ENCODE measurements around the gene DCC.
"Not testable (repeated sequence)": the region's sequence is repeated elsewhere in the genome, so short reads cannot be mapped to it uniquely, and the experiment has no call there.

The DCC gene

DNA sequence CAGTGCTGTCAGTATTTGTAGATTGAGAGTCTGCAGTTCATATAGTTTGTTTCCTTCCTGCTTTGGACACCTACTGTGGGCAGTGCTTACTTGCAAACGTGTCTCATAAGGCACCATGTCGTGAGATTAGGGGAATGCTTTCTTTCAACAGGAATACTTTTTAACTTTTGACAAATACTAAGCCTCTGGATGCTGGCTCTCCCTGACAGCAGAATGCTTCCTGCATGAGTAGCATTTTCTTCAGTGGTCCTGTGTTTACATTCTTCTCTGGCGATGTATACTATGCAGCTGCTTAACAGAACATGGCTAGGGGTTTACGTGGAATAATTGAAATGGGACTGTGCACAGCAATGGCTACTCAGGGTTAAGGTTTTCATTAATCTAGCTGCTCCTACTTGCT, 1077.0 kb downstream of the DCC start:
- DNase-seq = no peak
- no peak for ATAC-seq

- ATAC-seq (no peak), DNase-seq (no peak)
Measured at GRCh38 chr18:53421869-53422268, 1081.9 kb downstream of the DCC start.

DNA sequence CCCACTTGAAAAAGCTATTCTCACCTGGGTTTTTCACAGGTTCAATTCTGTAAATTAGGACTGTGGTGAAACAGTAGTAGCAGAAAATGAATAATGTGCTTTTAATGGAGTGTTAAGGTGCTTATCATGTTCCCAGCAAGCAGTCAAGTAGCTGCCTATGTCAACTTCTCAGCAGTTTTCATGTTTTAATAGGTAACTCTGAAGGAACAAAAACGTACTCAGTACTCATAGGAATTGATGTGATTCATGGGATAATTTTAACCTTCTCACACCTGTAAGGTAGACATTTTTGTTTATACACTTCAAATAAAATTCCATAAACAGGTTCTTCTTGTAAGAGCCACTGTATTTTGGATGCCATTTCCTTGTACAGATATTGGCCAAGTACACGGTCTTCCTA, 1082.9 kb downstream of the DCC start:
- DNase-seq (no peak), ATAC-seq (no peak)

GRCh38 chr18:53426666-53427184, 1086.7 kb downstream of the DCC start:
- DNase-seq (no peak), ATAC-seq (no peak)

- ATAC-seq (no peak), DNase-seq (no peak)
Measured at GRCh38 chr18:53441761-53442414, 1101.9 kb downstream of the DCC start.

DNA sequence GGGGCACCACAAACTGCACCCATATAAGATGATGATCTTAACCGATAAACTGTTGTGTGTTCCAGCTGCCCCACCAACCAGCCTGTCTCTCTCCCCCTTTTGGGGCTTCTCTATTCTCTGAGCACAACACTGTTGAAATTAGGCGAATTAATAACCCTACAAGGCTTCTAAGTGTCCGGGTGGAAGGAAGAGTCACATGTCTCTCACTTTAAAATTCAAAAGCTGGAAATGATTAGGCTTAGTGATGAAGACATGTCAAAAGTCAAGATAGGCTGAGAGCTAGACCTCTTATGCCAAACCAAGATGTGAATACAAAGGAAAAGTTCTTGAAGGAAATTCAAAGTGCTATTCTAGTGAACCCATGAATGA, 1102.4 kb downstream of the DCC start:
- no peak for DNase-seq

DNA sequence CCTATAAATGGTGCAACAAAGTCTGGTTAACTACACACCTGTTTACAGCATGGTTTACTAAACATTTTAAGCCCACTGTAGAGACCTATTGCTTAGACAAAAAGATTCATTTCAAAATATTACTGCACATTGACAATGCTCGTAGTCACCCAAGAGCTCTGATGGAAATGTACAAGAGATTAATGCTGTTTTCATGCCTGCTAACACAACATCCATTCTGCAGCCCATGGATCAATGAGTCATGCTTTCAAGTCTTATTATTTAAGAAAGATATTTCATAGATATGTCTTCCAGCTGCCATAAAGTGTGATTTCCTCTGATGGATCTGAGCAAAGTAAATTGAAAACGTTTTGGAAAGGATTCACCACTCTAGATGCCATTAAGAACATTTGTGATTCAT, 1103.3 kb downstream of the DCC start:
- no peak for ATAC-seq
- DNase-seq = no peak

More for the DNA sequence above, 1102.4 kb downstream of the DCC start:
- ATAC-seq = no peak

- no peak for ATAC-seq
- no peak for DNase-seq
Measured at GRCh38 chr18:53443831-53444230, 1103.8 kb downstream of the DCC start.

- ATAC-seq (no peak), DNase-seq (no peak)
Measured at GRCh38 chr18:53451902-53452301, 1111.9 kb downstream of the DCC start.

DNA sequence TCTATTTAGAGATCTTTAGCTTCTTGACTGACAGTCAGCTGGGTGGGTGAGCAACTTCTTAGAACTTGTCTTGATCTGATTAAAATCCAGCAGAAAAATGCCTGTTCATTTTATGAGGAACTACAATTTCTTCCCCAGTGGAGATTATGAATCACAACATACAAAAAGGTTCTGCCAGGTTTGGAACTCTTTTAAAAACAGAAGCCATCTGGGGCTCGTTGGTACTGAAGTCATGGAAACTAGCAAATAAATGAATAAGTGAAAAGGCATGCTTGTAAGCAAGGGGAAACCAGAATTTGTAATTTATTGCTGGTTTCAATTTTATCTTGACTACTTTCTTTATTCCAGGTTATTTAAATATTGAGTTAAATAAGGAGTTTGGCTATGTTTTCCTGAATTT, 1117.1 kb downstream of the DCC start:
- no peak for ATAC-seq
- DNase-seq = no peak

DNA sequence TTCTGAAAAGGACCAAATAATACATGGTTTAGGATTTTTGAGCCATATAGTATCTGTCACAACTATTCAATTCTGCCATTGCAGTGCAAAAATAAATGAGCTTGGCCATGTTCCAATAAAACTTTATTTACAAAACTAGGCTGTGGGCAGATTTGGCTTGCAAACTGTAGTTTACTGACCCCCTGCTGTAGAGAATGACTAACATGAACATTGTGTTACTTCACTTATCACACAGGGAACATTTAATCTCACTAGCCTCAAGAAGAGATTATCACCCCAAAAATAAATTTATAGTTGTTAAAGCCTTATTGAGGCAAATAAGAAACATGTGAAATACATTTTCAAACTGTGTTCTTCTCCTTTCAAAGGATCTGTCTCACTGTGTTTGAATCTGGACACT, 1118.3 kb downstream of the DCC start:
- DNase-seq (no peak), ATAC-seq (no peak)

DNA sequence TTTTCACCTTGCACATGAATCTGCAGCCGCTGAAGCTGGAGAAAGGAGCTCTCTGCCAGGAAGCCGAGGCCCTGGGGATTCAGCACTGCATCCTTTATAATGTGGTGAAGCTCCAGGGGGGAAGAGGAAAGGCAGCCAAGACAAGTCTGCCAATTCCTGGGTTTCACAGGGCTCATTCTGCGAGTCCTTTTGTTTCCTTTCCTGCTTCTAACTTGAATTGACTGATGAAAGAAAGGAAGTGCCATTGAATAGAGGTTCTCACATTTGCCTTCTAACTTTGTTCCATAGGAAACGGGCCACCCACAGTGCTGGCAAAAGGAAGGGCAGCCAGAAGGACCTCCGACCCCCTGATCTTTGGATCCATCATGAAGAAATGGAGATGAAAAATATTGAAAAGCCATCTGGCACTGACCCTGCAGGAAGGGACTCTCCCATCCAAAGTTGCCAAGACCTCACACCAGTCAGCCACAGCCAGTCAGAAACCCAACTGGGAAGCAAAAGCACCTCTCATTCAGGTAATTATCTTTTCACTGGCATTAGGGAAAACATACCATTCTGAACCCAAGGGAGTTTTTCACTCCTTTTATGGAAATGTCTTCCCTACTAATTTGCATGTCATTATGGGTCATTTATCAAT, 1119.1 kb downstream of the DCC start:
- ATAC-seq (no peak), DNase-seq (no peak)

- ATAC-seq = no peak
- no peak for DNase-seq
Measured at GRCh38 chr18:53467756-53468155, 1127.8 kb downstream of the DCC start.

DNA sequence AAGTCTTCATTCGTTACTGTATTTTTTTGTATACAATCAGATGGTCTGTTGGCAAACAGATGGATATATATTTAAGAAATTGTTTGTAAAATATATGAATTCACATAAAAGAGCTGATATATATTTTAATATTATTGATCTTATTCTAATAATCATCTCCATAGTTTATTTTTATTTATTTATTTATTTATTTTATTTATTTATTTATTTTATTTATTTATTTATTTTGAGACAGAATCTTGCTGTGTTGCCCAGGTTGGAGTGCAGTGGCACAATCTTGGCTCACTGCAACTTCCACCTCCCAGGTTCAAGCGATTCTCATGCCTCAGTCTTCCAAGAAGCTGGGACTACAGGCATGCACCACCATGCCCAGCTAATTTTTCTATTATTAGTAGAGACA, 1128.2 kb downstream of the DCC start:
- ATAC-seq = not testable (repeated sequence)

DNA sequence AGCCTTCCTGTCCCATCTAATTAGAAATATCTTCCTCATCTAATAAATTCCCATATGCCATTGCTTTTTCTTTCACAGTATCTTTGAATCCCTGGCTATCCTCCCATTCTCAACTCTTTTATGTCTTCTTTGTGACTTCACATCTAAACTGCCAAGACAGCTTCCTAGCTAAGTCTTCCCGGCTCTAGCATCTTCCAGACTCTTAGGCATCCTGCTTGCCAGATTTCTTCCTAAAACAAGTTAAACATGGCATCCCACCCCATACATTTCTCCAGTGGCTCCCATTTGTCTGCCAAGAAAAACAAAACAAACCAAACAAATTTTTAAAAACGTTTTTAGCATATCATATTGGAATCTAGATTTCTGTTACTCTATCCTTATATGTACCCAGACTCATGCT, 1132.5 kb downstream of the DCC start:
- no peak for ATAC-seq

More for the DNA sequence above, 1128.2 kb downstream of the DCC start:
- DNase-seq = not testable (repeated sequence)

GRCh38 chr18:53478155-53478554, 1138.2 kb downstream of the DCC start:
- DNase-seq (no peak), ATAC-seq (no peak)

More for the DNA sequence above, 1132.5 kb downstream of the DCC start:
- no peak for DNase-seq

DNA sequence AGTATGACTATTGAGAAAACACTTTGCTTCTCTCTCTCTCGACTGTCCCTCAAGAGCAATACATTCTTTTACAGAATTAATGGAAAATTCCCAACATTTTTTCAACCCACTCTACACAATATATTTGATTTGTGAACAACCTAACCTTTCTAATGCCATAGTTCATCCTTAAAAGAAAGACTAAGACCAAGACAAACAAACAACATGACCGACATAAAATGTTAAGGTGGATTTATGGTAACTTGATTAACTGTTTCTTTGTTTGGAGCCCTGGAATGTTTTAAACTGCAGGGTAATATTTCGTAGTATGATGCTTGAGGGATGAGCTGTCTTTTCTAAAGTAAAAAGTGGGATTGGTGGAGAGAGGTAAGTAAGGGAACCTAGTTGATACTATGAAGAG, 1146.3 kb downstream of the DCC start:
- DNase-seq (no peak), ATAC-seq (no peak)

DNA sequence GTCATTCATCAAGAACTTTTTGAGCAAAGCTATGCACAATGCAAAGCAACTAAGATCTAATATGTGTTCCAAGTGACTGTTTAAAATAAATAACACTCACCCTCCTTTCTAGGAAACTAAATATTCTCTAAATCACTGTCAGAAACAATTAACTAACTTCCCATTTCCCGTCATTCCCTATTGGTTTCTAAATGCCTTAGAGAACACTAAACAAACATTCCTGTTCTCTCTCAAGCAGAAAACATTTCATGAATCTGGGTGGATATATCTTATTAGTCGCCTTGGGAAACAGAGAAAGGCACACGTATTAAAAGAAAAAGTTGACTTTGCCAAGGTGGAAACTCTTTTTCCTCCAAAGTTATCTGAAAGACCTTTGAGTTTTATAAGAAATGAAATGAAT, 1149.3 kb downstream of the DCC start:
- no peak for DNase-seq
- no peak for ATAC-seq

DNA sequence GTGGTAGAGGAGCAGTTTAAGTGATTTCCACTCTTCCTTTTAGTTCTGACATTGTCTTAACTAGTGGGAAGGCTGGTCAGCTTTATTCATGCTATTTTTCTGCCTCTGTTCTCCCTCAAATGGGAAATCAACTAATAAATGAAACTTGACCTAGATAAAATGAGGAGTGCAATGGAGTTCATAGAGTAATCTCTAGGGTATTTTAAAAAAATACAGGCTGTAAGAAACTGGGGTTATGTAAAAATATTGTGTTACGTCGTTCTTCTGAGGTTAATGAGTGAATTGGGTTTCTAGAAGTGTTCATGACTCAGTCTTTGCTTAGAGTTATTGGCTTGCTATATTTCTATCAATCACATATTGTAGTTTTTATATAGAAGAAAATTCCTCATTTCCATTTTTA, 1150.0 kb downstream of the DCC start:
- DNase-seq = no peak
- no peak for ATAC-seq

- DNase-seq (no peak), ATAC-seq (no peak)
Measured at GRCh38 chr18:53496028-53496427, 1156.0 kb downstream of the DCC start.

DNA sequence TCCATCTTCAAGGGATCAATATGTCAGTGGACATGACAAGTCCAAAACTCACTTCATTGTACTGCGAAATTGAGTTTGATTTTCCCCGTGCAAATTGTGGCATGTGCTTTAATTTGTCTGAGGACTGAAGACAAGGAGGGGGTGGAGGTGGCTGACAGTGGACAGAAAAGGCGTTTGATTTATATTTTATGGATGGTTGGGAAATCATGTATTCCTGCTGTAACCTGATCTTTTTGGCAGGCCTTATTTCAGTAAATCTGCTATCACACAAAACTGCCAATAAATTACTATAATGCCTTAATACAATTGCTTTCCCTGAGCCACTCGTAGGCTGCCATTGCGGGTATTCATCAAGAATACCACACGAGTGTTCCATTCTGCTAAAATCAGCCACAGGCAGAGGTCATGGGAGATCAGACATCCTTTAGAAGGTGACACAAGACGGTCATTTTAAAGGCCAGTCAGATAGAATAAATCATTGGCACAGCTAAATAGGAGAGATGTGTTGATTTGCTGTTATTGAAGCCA, 1164.0 kb downstream of the DCC start:
- ATAC-seq (no peak), DNase-seq (no peak)

GRCh38 chr18:53508529-53508928, 1168.5 kb downstream of the DCC start:
- ATAC-seq = no peak
- DNase-seq = no peak

DNA sequence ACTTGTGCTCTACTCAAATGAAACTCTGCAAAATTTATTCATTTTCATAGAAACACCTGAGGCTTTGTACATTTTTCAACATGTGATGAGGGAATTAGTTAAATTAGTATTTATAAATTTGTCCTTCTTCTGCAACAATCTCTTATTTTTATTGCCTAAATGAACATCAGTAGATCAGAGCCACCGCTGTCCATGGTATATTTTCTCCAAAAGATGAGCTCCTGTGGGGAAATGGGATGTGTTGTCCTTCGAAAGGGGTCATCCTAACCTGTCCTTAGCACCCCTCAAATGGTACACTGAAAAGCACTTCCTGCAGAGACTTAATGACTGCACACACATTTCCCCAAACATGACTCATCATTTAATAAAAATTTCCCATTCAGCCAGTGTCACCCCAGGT, 1169.9 kb downstream of the DCC start:
- ATAC-seq (no peak), DNase-seq (no peak)

DNA sequence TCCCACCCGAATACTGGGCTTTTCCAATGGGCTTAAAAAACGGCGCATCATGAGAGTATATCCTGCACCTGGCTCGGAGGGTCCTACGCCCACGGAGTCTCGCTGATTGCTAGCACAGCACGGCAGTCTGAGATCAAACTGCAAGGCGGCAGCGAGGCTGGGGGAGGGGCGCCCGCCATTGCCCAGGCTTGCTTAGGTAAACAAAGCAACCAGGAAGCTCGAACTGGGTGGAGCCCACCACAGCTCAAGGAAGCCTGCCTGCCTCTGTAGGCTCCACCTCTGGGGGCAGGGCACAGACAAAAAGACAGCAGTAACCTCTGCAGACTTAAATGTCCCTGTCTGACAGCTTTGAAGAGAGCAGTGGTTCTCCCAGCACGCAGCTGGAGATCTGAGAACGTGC, 1171.7 kb downstream of the DCC start:
- not testable (repeated sequence) for ATAC-seq, DNase-seq

All from stimulated activated naive CD8-positive, alpha-beta T cell treated with anti-CD3 and anti-CD28 coated beads, Interleukin-15, Interleukin-2, amounts not matched to agents 100 U/mL and 50 U/mL, for 24 hours (primary cell).